Lower leg skin (tissue), 3 donors: ENCODE data around the gene ARHGAP1.

Experiments used
- CTCF ChIP-seq, 3 donors: fragments of 450-650 bp; IDR thresholded peaks; one replicate each; pipeline ENCODE4 v1.5.1; 2016; ENCODE audit warnings: antibody characterized with exemption in 3 of 3, mild to moderate bottlenecking in 3 of 3, moderate library complexity in 2 of 3
- POLR2A ChIP-seq, 2 donors: fragments of 450-650 bp; IDR thresholded peaks; one replicate each; pipeline ENCODE4 v1.6.1; 2016 to 2017; ENCODE audit warnings: antibody characterized with exemption in 2 of 2, mild to moderate bottlenecking in 1 of 2, moderate library complexity in 1 of 2

GRCh38 chr11:46718155-46719019 is 18.0 kb upstream of the ARHGAP1 start:
- TF ChIP-seq POLR2A (IDR thresholded peaks at IDR 0.05) = no peak
- TF ChIP-seq CTCF (IDR thresholded peaks at IDR 0.05) = no peak
